GM18508 (cell line): ENCODE results near the gene EXOC3L4.

ENCODE experiments used
- ATAC-seq: cut with Tn5 transposase; IDR thresholded peaks from one replicate; pipeline ENCODE4 v1.9.1; 2021; ENCODE audit warnings: moderate number of reproducible peaks; ENCODE audit not compliant: insufficient read depth, unreplicated experiment

The EXOC3L4 gene

GRCh38 chr14:103070263-103070885, 24.2 kb upstream of the EXOC3L4 start:
- no peak for ATAC-seq

- ATAC-seq: no peak
Measured at GRCh38 chr14:103070971-103071542, 23.5 kb upstream of the EXOC3L4 start.

GRCh38 chr14:103071544-103072251, 22.8 kb upstream of the EXOC3L4 start:
- no peak for ATAC-seq

GRCh38 chr14:103072595-103073366, 21.7 kb upstream of the EXOC3L4 start:
- no peak for ATAC-seq

- ATAC-seq: no peak
Measured at GRCh38 chr14:103073367-103073875, 21.1 kb upstream of the EXOC3L4 start.

GRCh38 chr14:103073876-103074728, 20.4 kb upstream of the EXOC3L4 start:
- no peak for ATAC-seq

GRCh38 chr14:103074729-103075367, 19.7 kb upstream of the EXOC3L4 start:
- ATAC-seq: no peak

GRCh38 chr14:103078420-103078749, 16.1 kb upstream of the EXOC3L4 start:
- ATAC-seq: no peak

GRCh38 chr14:103078860-103079587, 15.5 kb upstream of the EXOC3L4 start:
- ATAC-seq: no peak

GRCh38 chr14:103081951-103082350, 12.6 kb upstream of the EXOC3L4 start:
- ATAC-seq: no peak

- no peak for ATAC-seq
Measured at GRCh38 chr14:103084021-103084919, 10.3 kb upstream of the EXOC3L4 start, which contains the start of gene LBHD2. TSS of gene LBHD2 (plus strand) at chr14:103084210. CDS start at chr14:103086013, 1,803 bp downstream.

- no peak for ATAC-seq
Measured at GRCh38 chr14:103085106-103086091, 9.1 kb upstream of the EXOC3L4 start.

- no peak for ATAC-seq
Measured at GRCh38 chr14:103086771-103087342, 7.7 kb upstream of the EXOC3L4 start.

- no peak for ATAC-seq
Measured at GRCh38 chr14:103087343-103087835, 7.1 kb upstream of the EXOC3L4 start.

- no peak for ATAC-seq
Measured at GRCh38 chr14:103088921-103089320, 5.6 kb upstream of the EXOC3L4 start.
